GM21526 (cell line): ENCODE results near the gene SH3TC1.

Experiments
- ATAC-seq: cut with Tn5 transposase; IDR thresholded peaks from one replicate; pipeline ENCODE4 v1.9.1; 2021; ENCODE audit warnings: moderate library complexity; ENCODE audit not compliant: unreplicated experiment, low FRiP score

SH3TC1 gene

GRCh38 chr4:8197521-8197920 is 1.6 kb upstream of the SH3TC1 start:
- no peak for ATAC-seq

GRCh38 chr4:8198206-8198905 is 734 bp upstream of the SH3TC1 start:
- no peak for ATAC-seq

- no peak for ATAC-seq
Measured at GRCh38 chr4:8199594-8200301, 658 bp downstream of the SH3TC1 start.

- ATAC-seq = no peak
Measured at GRCh38 chr4:8200302-8200975, 1.3 kb downstream of the SH3TC1 start.

GRCh38 chr4:8201321-8201781 is 2.3 kb downstream of the SH3TC1 start:
- ATAC-seq = peak; percentile 51

GRCh38 chr4:8202108-8203051 is 3.3 kb downstream of the SH3TC1 start:
- no peak for ATAC-seq

GRCh38 chr4:8203052-8203401 is 3.9 kb downstream of the SH3TC1 start:
- ATAC-seq = no peak

GRCh38 chr4:8203817-8204216 is 4.7 kb downstream of the SH3TC1 start:
- ATAC-seq = no peak

GRCh38 chr4:8204576-8205227 is 5.6 kb downstream of the SH3TC1 start:
- ATAC-seq = no peak

GRCh38 chr4:8205241-8205707 is 6.2 kb downstream of the SH3TC1 start:
- ATAC-seq = no peak

- ATAC-seq = no peak
Measured at GRCh38 chr4:8205749-8206611, 6.9 kb downstream of the SH3TC1 start.

GRCh38 chr4:8207314-8207713 is 8.2 kb downstream of the SH3TC1 start:
- no peak for ATAC-seq

- ATAC-seq = no peak
Measured at GRCh38 chr4:8208565-8208964, 9.5 kb downstream of the SH3TC1 start.

- no peak for ATAC-seq
Measured at GRCh38 chr4:8209181-8209874, 10.2 kb downstream of the SH3TC1 start.

GRCh38 chr4:8210010-8210409 is 10.9 kb downstream of the SH3TC1 start:
- ATAC-seq = no peak

- no peak for ATAC-seq
Measured at GRCh38 chr4:8210616-8211015, 11.5 kb downstream of the SH3TC1 start.

GRCh38 chr4:8211251-8211650 is 12.2 kb downstream of the SH3TC1 start:
- no peak for ATAC-seq
